ENCODE data around the gene DNAJB14.

The DNAJB14 gene

GRCh38 chr4:99861120-99861905 is 85.1 kb downstream of the DNAJB14 start:
- no peak for DNase-seq

DNA sequence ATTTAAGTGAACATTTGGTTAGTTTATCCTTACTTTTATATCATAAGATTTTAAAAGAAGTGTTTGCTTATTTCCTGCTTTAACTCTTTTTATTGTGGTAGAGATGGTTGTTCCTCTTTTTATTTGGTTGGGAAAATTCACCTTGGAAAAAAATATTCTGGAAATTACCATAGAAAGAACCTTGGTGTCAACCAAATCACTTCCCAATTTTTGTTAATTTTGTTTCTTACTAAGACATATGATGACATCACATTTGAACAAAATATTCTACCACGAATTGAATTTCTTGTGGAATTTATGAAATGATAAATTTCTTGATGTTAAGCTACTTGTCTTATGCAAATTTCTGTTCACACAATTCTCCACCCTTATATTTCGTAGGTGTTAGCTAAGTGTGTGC is 85.9 kb downstream of the DNAJB14 start:
- DNase-seq = no peak

DNA sequence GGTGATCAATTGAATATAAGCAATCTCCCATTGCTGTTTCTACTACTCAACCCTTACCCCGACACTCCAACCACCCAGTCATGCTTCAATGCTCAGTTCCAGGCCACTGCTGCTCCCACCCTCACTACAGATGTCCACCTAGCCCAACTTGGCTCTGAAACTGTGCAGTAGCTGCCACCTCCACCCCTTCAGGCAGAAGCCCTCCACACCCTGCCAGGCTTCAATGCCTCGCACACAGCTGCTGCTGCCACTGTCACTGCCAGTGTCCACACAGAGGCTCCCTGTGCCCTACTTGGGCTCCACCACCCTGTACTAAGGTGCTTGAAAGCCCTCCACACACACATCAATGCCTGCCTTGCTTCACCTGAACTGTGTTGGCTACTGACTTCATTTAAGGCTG is 86.8 kb downstream of the DNAJB14 start:
- DNase-seq = no peak

GRCh38 chr4:99857307-99857706 is 89.1 kb downstream of the DNAJB14 start:
- DNase-seq = no peak

- no peak for DNase-seq
Observed at GRCh38 chr4:99856166-99856565, 90.3 kb downstream of the DNAJB14 start.

GRCh38 chr4:99855678-99856077 is 90.7 kb downstream of the DNAJB14 start:
- no peak for DNase-seq

DNA sequence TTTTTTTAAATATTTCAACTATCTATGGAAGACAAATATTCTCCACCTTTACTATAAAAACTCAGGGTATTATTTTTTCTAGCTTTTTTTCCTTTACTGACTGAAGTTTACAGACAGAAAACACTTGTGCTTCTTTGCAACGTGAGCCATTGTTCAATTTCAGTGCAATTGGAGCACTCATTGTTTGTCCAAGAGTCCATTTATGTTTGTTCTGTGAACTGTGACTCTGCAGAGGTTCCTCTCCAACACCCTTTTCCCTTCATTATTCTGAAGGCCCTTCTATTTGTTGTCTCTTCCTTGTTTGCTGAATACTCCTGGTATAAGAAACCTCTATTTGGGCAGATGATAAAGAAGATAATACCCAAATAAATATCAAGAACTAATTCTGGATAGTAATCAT is 92.4 kb downstream of the DNAJB14 start:
- no peak for DNase-seq

DNA sequence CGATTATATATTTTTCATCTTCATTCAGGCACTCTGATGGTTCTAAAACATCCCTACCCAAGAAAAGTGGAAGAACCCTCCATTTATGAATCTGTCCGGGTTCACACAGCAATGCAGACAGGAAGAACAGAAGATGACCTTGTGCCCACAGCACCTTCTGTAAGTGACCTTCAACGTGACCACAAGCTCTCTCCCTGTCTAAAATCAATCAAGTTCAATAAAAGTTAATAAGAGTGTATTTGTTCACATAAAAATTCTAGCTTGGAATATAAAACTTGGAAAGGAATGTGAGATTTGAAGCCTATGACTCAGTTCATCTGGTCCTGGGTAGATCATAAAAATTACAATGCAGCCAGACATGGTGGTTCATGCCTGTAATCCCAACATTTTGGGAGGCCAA is 93.2 kb downstream of the DNAJB14 start:
- DNase-seq = no peak

DNA sequence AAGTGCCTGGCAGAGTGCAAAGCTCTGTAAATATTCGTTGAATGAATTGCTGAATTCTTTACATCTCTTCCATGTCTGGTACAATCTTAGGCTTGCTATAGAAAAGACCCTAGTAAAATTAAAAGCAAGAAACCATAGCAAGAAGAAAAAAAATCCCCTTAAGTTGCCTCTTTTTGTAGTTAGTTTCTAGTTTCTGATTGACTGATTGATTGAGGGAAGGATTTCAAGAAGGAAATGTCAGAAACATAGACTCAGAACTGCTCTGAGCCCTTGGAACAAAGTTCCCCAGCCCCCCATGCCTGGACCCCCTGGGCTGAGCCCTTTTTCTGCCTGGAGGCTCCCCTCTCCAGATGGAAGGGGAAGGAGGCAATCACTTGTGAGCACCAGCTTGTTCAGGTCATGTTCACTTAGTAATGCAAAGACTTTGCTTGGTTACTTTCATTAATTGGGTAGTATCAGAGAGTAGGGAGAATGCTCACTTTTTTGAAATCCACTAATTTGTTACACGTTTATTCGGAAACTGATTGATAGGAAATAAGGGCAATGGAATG is 94.1 kb downstream of the DNAJB14 start:
- no peak for DNase-seq

DNA sequence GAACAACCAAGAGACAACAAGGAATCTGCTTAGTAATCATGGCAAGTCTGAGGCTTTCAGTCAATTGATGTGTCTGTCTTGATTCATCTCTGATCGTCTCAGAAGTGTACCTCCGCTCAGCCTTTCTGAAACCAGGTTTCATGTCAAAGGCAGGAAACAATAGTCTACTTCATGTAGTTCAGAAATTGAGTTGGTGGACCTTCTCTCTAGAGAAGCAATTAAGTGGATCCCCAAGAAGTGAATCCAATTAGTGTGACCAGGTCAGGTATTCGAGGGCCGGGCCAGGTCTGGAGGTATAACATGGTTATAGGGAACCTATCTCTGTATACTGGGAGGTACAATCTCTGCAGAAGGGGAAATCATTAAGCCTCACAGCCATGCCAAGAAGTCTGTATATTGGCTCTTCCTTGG is 97.8 kb downstream of the DNAJB14 start:
- DNase-seq = no peak

DNA sequence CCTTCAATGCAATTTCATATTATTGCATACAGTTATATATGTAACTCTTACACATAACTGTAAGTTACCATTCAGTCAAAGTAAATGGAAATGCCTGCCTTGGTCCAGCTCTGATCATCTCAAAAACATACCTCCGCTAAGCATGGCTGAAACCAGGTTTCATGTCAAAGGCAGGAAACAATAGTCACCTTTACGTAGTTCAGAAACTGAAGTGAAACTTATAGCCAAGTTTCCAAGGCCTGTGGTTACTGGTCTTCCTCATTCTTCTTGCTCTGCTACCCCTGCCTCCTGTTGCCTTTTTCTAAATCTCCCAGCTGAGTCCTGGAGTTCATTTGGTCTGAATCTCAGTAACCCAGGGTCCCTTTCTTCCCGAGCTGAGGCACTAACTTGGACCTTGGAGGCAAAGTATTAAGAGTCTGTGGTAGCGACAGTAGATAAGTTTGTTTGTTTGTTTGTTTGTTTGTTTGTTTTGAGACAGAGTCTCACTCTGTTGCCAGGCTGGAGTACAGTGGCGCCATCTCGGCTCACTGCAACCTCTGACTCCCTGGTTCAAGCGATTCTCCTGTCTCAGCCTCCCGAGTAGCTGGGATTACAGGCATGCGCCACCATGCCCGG is 98.9 kb downstream of the DNAJB14 start:
- no peak for DNase-seq

- no peak for DNase-seq
Observed at GRCh38 chr4:99846891-99847290, 99.5 kb downstream of the DNAJB14 start.
